Stimulated activated CD4-positive, alpha-beta T cell treated with anti-CD3 and anti-CD28 coated beads, Interleukin-12 subunit alpha, Interleukin-12 subunit beta, amount 100 ng/mL, for 24 hours (primary cell): ENCODE data around the gene SPTB.

Experiments used
- DNase-seq, 2 experiments: peaks; one replicate each; pipeline ENCODE4 v3.0.0-alpha.2; 2020; ENCODE audit warnings: low read depth in 2 of 2

Gene SPTB

DNA sequence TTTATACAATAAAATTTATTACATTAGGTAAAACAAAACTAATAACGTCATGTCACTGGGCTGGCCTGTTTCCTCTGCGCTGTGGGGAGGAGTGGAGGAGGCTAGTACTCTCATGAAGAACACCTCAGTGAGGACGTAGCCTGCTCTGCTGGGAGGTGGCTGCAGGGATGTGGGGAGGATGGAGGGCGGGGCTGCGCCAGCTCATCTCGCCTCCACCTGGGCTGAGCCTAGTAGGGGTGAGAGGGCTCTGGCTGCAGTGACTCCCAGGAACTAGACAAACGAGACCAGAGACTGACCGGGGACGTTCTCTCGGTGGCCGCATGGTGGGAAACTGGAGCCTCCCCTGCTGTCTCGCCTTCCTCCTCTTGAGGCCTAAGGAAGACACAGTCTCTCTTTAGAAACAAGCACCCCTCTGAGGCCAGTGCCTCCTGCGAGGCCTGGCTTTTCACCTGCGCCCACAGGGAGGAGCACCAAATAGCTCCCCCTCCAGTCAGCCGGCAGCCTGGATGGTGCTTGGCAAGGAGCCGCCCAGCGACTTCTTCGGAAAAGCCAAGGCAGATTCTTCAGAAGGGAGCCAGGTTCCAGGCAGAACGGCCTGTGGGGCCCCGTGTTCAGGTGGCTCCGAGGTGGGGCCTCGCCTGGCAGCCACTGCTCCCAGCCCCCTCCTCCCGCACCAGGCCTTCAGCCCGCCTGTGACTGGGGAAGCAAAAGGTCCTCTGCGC lies 113.1 kb downstream of the SPTB start:
- no peak for DNase-seq

DNA sequence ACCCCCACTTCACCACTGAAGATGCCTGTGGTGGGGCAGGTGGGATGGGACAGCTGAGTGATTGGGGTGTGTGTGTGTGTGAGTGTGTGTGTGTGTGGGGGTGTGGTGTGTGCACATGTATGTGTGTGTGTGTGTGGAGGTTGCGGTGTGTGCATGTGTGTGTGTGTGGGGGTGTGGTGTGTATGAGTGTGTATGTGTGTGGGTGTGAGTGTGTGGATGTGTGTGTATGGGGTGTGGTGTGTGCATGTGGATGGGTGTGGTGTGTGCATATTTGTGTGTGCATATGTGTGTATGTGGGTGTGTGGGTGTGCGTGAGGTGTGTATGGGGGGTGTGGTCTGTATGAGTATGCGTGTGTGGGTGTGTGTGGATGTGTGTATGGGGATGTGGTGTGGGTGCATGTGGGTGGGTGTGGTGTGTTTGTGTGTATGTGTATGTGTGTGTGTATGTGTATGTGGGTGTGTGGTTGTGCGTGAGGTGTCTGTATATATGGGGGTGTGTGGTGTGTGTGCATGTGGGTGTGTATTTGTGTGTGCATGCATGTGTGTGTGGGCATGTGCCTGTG lies 113.9 kb downstream of the SPTB start:
- no peak for DNase-seq

DNA sequence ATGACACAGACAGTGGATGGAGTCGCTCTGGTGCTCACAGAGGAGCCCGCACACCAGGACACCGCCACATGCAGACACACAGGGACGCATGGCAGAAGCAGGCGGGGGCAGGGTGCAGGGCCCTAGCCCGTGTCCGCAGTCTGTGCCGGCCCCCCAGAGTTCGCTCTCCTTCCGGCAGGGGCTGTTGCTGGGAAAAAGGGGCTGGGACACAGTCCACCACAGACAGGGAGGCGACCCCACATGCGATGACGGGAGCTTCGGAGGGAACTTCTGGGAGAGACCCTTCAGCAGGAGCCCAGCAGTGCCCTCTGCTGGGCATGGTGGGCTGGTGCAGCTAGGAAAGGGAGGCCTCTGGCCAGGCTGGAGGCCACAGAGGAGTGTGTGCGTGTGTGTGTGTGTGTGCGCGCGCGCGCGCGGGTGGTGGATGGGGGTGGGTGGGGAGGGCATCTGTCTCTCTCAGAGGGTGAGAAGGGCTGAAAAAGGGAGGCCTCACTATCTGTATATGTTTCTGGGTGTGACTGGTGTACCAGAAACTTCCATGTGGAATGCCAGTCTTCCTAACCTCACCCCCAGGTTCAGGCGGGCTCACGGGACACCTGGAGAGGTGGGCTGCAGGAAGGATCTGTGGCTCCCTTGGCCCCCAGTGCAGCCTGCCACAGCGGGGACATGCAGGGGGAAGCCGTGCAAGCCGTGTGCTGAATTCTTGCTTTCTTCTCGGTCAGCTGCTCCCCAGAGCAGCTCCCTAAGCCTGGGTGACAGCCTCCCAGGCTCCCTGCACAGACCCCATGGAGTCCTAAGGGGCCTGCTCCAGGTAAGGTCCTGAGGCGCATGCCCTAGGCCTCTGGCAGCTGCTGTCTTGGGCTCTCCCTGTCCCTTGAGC lies 114.8 kb downstream of the SPTB start:
- peak; percentile 37 to 54 for DNase-seq

DNA sequence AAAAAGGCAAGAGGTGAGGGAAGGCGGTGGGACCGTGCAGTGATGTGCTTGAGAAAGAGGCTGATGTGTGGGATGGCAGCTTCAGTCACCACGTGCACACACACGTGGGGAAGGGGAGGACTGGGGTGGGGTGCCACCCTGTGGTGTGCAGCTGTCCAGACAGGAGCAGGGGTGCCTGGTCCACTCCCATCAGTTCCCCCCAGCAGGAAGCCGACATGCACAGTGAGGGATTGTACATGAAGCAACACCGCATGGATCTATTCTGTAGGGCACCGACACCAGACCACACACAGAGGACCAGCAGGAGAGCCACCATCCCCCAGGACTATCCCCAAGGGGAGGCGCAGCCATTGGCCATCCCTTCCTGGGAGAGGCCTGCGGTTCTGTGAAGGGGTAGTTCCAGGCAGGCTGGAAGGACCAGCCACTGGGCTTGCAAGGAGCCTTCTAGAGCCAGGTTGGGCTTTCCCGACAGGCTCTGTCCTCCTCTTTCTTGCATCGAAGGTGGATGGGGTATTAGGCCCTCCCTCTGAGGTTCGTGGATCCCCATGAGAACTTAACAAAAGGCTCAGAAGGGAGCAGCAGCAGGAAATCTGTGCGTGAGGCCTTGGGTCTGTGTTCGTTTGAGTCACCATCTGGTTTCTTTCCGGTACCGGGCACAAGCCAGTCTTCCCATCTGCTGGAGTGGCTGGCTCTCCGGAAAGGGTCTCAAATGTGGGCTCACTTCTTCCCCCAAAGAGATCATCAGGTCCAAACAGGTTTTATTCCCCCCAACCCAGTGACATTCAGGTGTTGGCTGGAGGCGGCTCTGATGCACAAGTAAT lies 115.7 kb downstream of the SPTB start:
- DNase-seq: no peak

GRCh38 chr14:64763085-64763782 lies 116.5 kb downstream of the SPTB start:
- no peak for DNase-seq

DNA sequence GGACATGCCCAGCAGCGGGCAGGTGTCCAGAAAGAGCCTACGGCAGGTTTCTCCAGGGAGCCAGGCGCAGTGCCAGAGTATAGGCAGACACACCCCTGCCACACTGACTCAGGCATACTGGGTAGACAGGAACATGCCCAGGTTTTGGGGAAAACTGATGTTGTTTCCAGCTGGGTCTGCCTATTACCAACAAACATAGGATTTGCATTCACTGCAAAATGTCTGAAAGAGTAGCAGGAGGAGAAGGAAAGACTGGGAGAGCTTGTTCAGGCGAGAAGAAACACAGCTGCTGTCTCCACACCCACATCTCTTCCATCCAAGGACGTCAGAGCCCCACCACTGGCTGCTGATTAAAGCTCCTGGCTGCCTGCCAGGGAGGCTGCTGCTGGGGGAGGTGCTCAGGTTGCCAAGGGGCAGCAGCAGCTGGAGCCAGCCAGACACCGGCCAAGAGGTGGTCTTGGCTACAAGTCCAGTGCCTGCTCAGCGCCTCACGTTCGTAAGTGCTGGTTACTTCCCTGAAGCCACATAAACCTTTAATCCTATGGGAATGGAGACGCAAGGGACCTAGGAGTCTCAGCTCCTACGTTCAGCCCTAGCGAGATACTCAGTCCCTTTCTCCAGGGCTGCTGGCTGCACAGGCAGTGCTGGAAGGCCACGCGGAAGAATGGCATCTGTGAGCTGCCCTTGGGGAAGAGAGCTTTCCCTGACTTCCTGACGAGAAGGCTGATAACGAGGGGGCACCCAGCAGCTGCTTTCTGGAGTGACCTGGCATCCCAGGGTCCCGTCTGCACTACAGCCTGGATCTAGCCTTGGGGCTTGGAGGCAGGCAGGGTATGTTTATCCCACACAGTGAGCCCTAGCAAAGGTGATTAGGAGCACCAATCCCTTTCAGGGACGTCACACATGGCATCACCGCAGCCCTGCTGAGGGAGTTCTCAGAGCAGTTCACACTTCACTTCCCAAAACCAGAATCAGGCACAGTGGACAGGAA lies 117.4 kb downstream of the SPTB start:
- no peak for DNase-seq

GRCh38 chr14:64761441-64762043 lies 118.2 kb downstream of the SPTB start:
- no peak for DNase-seq

DNA sequence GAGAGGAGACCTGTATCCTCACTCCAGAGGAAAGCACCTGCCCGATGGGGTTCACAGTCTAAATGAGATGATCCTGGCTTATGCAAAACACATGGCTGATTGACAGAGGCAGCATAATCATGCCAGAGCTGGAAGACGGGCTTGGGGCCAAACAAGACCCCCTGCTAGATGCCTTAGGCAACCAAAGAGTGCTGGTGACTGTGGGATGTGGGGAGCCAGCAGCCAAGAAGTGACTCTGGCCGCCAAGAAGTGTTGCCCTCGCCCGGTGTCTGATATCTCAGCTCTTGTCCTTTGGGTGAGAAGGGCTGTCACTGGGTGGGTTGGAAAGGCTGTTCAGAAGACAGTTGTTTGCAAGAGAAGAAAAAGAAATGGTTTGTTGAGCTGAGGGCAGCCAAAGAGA lies 118.8 kb downstream of the SPTB start:
- DNase-seq: no peak

- DNase-seq: peak; percentile 19 to 56
These were observed 119.5 kb downstream of the SPTB start for GRCh38 chr14:64760146-64760755.

DNA sequence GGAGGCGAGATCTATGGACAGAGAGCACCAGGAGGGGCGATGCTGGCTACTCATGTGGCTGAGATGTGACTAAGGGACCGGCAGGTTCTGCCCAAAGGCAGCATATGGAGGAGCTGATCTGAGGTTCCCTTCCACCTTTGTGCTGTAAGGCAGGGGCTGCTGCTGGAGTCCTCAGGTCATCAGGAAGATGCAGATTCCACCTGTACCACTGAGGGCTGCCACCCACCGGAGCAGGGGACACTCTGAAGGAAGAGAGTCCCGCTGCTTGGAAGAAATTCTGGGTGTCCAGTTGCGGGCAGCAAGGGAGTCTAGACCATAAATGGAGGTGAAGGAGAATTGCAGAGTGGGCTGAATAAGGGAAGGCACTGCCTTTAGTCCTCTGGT lies 120.2 kb downstream of the SPTB start:
- DNase-seq: no peak

DNA sequence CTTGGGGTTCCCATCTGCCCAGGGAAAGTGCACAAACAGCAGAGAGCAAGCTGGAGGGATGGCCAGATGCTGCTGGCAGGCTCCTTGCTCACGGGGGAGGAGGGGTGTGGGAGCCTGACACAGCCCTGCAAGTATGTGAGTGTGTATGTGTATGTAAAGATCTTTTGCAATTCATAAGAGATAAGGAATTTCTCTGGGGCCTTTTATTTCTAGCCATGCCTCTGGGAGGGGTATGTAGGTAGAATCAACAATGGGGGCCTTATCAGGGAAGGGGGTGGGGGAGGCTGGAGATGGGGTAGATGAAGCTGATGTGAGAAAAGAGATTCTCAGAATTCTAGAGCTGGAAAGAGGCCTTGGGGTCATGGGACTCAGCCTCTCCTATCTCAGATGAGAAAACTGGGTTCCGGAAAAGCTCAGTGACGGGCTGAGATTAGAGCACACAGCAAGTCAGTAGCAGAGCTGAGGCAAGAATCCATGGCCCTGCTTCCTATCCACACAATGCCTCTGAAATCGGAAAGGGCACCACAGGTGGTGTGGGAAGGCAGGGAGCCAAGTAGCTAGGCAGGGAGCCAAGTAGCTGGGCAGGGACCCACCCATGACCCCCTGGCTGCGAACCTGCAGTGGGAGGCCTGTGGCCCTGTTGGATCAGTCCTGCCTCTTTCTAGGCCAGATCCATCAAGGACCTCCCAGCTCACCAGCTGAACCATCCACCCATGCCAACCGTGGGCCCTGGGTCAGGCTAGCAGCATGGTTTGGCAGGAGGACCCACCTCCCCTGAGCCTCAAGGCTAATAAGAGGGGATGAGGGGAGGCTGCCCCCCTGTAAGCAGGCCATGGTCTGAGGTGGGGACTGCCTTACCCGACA lies 120.8 kb downstream of the SPTB start:
- no peak for DNase-seq

- no peak for DNase-seq
These were observed 121.6 kb downstream of the SPTB start for GRCh38 chr14:64758025-64758521.

- DNase-seq: no peak
These were observed 122.1 kb downstream of the SPTB start for GRCh38 chr14:64757601-64758000.

DNA sequence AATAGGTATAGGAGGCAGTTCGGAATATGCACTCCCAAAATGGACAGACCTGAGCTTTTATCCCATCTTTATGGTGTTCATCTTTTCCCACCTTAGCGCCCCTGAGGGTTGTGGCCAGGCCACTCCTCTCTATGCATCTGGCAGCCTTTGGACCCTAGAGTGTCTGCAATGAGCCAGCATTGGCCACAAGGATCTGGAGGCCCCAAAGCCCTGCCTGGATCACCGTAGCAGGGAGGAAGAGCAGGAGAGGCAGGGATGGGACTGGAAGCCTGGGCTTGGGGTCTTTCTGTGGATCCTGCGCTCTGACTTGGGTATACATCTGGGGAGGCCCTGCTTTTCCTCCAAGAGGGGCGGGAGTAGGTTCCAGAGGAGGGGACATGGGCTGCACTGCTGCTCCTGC lies 123.0 kb downstream of the SPTB start:
- DNase-seq: no peak

DNA sequence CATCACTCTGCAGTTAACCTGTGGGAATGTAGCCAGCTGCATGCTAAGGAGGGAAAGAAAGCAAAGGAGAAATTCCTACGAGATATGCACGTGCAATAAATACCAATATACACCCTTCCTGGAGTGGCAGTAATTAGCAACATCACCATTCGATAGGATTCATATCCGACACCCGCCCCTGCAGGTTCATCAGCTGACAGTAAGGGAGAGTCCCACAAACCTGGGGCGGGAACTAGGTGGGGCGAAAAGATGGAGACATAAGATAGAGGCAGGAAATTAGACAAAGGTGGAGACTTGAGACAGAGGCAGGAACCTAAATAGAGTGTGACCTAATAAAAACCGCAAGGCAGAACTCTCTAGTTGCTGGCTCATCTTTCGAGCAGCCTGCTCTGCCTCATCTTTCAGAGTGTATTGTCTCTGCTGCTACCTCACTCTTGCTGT lies 123.9 kb downstream of the SPTB start:
- peak in 1 of 2 experiments; percentile 13 for DNase-seq

GRCh38 chr14:64754685-64755084 lies 125.0 kb downstream of the SPTB start:
- no peak for DNase-seq

DNA sequence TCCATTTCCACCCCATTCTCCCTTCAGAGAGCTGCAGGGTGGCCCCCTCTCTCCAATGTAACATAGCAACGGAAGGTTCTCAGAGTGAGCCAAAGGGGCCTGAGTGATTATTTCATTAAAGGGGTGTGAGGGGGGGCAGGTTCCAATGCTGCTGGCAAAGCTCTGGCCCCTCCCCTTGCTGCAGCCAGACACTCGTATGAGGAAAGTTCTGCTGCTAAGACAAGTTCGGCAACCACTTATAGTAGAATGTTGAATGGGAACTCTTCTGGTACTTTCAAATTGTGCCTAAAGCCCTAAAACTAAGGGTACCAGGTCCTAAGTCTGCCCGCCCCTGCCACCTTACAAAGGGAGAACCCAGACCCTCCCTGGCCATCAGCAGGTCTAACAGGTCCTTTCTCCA lies 125.7 kb downstream of the SPTB start:
- no peak for DNase-seq

DNA sequence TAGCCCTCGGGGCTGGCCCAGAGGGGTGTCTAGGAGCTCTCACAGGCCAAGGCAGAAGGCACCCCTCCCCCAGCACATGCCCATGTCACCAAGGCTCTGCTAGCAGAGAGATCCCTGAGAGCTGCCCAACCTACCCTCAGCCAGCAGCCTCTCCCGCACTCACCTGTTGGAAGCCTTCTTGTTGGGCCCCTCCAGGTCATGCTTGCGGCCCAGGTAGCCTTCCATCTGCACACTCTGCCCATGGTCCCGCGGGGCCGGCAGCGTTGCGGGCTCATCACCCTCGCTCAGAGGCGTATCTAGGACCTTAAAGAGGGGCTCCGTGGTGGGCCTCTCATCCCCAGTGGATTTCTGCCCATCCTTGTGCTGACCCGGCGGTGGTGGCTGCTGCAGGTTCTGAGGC lies 126.3 kb downstream of the SPTB start:
- DNase-seq: no peak
